GM23248 (cell line): Measurements from ENCODE around the gene MCM9.

Source experiments
- EZH2 ChIP-seq: fragments of 200-600 bp; sonication (generic); IDR thresholded peaks from 2 replicates; pipeline ENCODE4 v1.6.1; 2018; ENCODE audit warnings: antibody characterized with exemption, mild to moderate bottlenecking; ENCODE audit not compliant: insufficient read depth, poor library complexity, severe bottlenecking
- EZH2phosphoT487 ChIP-seq: fragments of 200-600 bp; sonication (generic); IDR thresholded peaks from 2 replicates; pipeline ENCODE4 v1.6.1; 2018; ENCODE audit warnings: antibody characterized with exemption, moderate library complexity, mild to moderate bottlenecking, low read depth; ENCODE audit not compliant: insufficient read depth

- TF ChIP-seq EZH2 (no peak), EZH2phosphoT487 (no peak)
These were observed 4.7 kb upstream of the MCM9 start for GRCh38 chr6:118939683-118940082.
